A549 (cell line): ENCODE measurements around the gene TEPSIN. TPM values are rescaled to one million over a fixed set of nuclear protein-coding genes. Genes with fewer than 3 reads are reported as not detected.

Experiments used
- ATAC-seq, 2 experiments: fragments of 200-7000 bp in 1 of 2; fragments of >200 bp in 1 of 2; cut with Nextera tagmentation in 1 of 2; cut with Tn5 transposase in 1 of 2; 3 replicates each; pipeline versions ENCODE4 v1.8.0 to v1.9.1; 2018 to 2020; ENCODE audit warnings: mild to moderate bottlenecking in 1 of 2, moderate library complexity in 1 of 2
- CTCF ChIA-PET: fragments of 300-600 bp; sonication (Branson Sonifier 250); formaldehyde crosslinking; extraction: SDS; loops from one replicate; lab custom pipeline; 2021; ENCODE audit warnings: antibody characterized with exemption, inconsistent platforms; lab: Yijun Ruan, JAX
- POLR2A ChIA-PET: fragments of 350-600 bp; formaldehyde crosslinking; extraction: SDS; loops from one replicate; lab custom pipeline; 2021; ENCODE audit warnings: antibody characterized with exemption, inconsistent platforms; lab: Yijun Ruan, JAX
- DNase-seq, 2 experiments: peaks; one replicate each; pipeline versions ENCODE4 v3.0.0 to v3.0.0-alpha.2; 2011 to 2016; ENCODE audit warnings: low read depth in 1 of 2, low spot score in 1 of 2
- FAIRE-seq: peaks from 2 replicates; lab custom pipeline; 2011; peaks lifted over from hg19 to GRCh38; lab: Jason Lieb, UNC
- H3K27ac ChIP-seq, 2 experiments: fragments of >200 bp; sonication (Bioruptor Twin); formaldehyde crosslinking; 3 replicates each; pipeline ENCODE4 v1.5.1; 2016 to 2017
- H3K4me1 ChIP-seq: fragments of >200 bp; sonication (Bioruptor Twin); formaldehyde crosslinking; 3 replicates; pipeline ENCODE4 v1.6.1; 2016
- H3K4me2 ChIP-seq: fragments of >200 bp; sonication (Bioruptor Twin); formaldehyde crosslinking; 3 replicates; pipeline ENCODE4 v1.6.1; 2016
- H3K4me3 ChIP-seq: fragments of >200 bp; sonication (Bioruptor Twin); formaldehyde crosslinking; 3 replicates; pipeline ENCODE4 v1.5.1; 2016
- H3K9me3 ChIP-seq: fragments of >200 bp; sonication (Bioruptor Twin); formaldehyde crosslinking; 3 replicates; pipeline ENCODE4 v1.6.1; 2016
- CBX2 ChIP-seq: fragments of 200-600 bp; sonication (generic); IDR thresholded peaks from 2 replicates; pipeline ENCODE4 v1.6.1; 2016; ENCODE audit warnings: low read depth, mild to moderate bottlenecking, borderline replicate concordance
- CBX8 ChIP-seq: fragments of 200-600 bp; sonication (generic); IDR thresholded peaks from 2 replicates; pipeline ENCODE4 v1.6.1; 2016
- CHD2 ChIP-seq: fragments of 150-350 bp; IDR thresholded peaks from 2 replicates; pipeline ENCODE4 v1.6.1; 2014; ENCODE audit warnings: low read length; ENCODE audit not compliant: partially characterized antibody
- CHD4 ChIP-seq: fragments of 200-600 bp; sonication (generic); IDR thresholded peaks from 2 replicates; pipeline ENCODE4 v1.6.1; 2016; ENCODE audit warnings: antibody characterized with exemption, mild to moderate bottlenecking, borderline replicate concordance
- CTCF ChIP-seq: fragments of >200 bp; sonication (Bioruptor Twin); formaldehyde crosslinking; IDR thresholded peaks from 3 replicates; pipeline ENCODE4 v1.5.1; 2016
- FOSL2 ChIP-seq, 2 experiments: fragments of 450-650 bp in 1 of 2; fragments of >200 bp in 1 of 2; sonication (Bioruptor Twin) in 1 of 2; formaldehyde crosslinking; IDR thresholded peaks; 2 replicates each; pipeline versions ENCODE4 v1.5.0 to v1.6.1; 2016 to 2020; ENCODE audit warnings: mild to moderate bottlenecking in 1 of 2, moderate library complexity in 1 of 2
- FOXS1 ChIP-seq: fragments of 250-450 bp; sonication (Bioruptor Pico); IDR thresholded peaks from 2 replicates; pipeline ENCODE4 v1.5.0; 2020; ENCODE audit warnings: mild to moderate bottlenecking, moderate library complexity
- HOXB5 ChIP-seq: fragments of 250-450 bp; sonication (Bioruptor Pico); IDR thresholded peaks from 2 replicates; pipeline ENCODE4 v1.5.0; 2020; ENCODE audit warnings: mild to moderate bottlenecking, moderate library complexity
- KDM5A ChIP-seq: fragments of 200-600 bp; sonication (generic); IDR thresholded peaks from 2 replicates; pipeline ENCODE4 v1.6.1; 2016; ENCODE audit warnings: antibody characterized with exemption, mild to moderate bottlenecking
- MAFK ChIP-seq: fragments of 450-650 bp; IDR thresholded peaks from 2 replicates; pipeline ENCODE4 v1.6.1; 2014; ENCODE audit not compliant: partially characterized antibody
- MAX ChIP-seq: IDR thresholded peaks from 2 replicates; pipeline ENCODE4 v1.6.1; 2012
- MAZ ChIP-seq: fragments of 150-350 bp; IDR thresholded peaks from 2 replicates; pipeline ENCODE4 v1.6.1; 2014; ENCODE audit warnings: antibody characterized with exemption, low read depth, low read length, borderline replicate concordance
- NPAS2 ChIP-seq: fragments of 250-450 bp; sonication (Bioruptor Pico); IDR thresholded peaks from 2 replicates; pipeline ENCODE4 v1.8.0; 2022; ENCODE audit warnings: mild to moderate bottlenecking, moderate library complexity, borderline replicate concordance
- POLR2AphosphoS2 ChIP-seq: conservative IDR thresholded peaks from 2 replicates; pipeline ENCODE4 v1.6.1; 2012; ENCODE audit warnings: low read length, improper control_type of control experiment, inconsistent platforms
- RAD21 ChIP-seq, 2 experiments: fragments of >200 bp in 1 of 2; sonication (Bioruptor Twin) in 1 of 2; formaldehyde crosslinking in 1 of 2; IDR thresholded peaks in 1 of 2; conservative IDR thresholded peaks in 1 of 2; 2 replicates in 1 of 2; 3 replicates in 1 of 2; pipeline ENCODE4 v1.6.1; 2012 to 2018; ENCODE audit warnings: inconsistent platforms in 1 of 2
- SMC3 ChIP-seq: fragments of >200 bp; sonication (Bioruptor Twin); formaldehyde crosslinking; IDR thresholded peaks from 3 replicates; pipeline ENCODE4 v1.6.1; 2018; ENCODE audit warnings: inconsistent platforms
- TFCP2L1 ChIP-seq: fragments of 250-450 bp; sonication (Bioruptor Pico); IDR thresholded peaks from 2 replicates; pipeline ENCODE4 v1.5.0; 2021; ENCODE audit warnings: mild to moderate bottlenecking
- WGBS: methylation state at CpG from one replicate; pipeline ENCODE4 v1.1.6; 2017; ENCODE audit errors: missing lambda C conversion rate; 5-methylcytosine and 5-hydroxymethylcytosine counted together
- polyA plus RNA-seq, 4 experiments: library from polyadenylated mRNA; depleted of rRNA in 3 of 4; stranded (reverse); fragments of >200 nt; fragmentation: RNase III in 1 of 4; extraction: RNeasy Plus Mini Kit Qiagen cat#74134 plus additional on column Dnase treatment in 1 of 4; gene quantifications; 2 replicates in 3 of 4; 3 replicates in 1 of 4; pipeline ENCODE4 v1.2.3, GENCODE V29; 2011 to 2017

Gene TEPSIN
- polyA plus RNA-seq, 2 of the 4 experiments (the other 2 are of a cell fraction), result 12.5 to 31.3 TPM

GRCh38 chr17:81256616-81257015 lies 17.8 kb upstream of the TEPSIN start:
- CTCF ChIA-PET, result interaction anchor here (1.0 to 14.8 kb wide), 13 partner anchors 11 to 345 kb away, joined by 3 to 184 read pairs (median 6); partner anchors contain the start of genes FAAP100, NDUFAF8 and TEPSIN
- ATAC-seq (peak; percentile 22; a peak in 4 of 6 replicates), DNase-seq (peak; percentile 47 to 48), FAIRE-seq (no peak)
- H3K4me2 ChIP-seq, result no peak overlapping the region
- H3K9me3 ChIP-seq, result no peaks in the 10 kb centered on the region
- 70% methylated on average over 12 of the region's 12 CpGs for WGBS
- 0 out of 6 replicates have a peak overlapping the region, but pooled peaks of 1 of the 2 experiments have one; percentile 2 for H3K27ac ChIP-seq
- H3K4me3 ChIP-seq, result no peak overlapping the region
- POLR2A ChIA-PET, result interaction anchor here (0.9 kb wide), 1 partner anchor 173 kb away, joined by 4 read pairs; no protein-coding TSS in a partner anchor
- H3K4me1 ChIP-seq, result peaks cover 18% of the 10 kb centered on the region
- TF ChIP-seq KDM5A (no peak), POLR2AphosphoS2 (peak; percentile 13; the same call in 1 of the 2 replicates), FOSL2 (IDR thresholded peaks at IDR 0.05) (no peak), FOSL2 (CRISPR knock-in tag; IDR thresholded peaks at IDR 0.05) (peak; percentile 22; the same call in 1 of the 2 replicates)

DNA sequence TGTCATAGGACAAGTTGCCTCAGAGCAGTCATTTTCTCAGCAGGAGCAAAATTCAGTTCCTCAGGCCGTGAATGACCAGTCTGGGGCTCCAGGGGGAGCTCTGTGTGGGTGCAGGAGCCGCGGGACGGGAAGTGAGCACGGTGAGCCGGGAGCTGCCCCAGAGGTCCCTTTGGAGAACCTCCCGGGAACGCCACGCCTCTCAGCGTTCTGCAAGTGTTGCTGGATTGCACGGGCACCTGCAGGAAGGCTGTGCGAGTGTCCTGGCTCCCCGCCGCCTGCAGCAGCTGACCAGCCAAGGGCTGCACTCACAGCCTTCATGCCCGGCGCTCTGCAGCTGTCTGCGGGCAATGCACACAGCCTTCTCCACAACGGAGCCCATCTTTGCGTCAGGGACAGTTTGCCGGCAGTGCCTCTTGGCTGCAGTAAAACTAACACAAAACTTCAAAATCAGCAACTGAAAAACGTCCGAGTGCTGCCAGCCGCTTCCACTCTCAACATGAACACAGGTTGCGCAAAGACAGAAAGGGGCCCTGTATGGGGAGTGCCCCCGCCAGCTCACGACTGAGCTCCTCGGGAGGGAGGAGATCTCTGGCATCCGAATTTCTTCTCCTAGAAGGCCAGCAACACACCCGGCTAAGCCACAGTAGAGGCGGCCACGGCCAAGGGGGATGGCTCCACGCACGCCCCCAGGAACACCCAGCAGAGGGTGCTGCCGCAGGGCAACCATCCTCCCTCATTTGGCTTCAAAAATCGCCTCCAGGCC lies 16.3 kb upstream of the TEPSIN start:
- FAIRE-seq (peak; percentile 61), DNase-seq (peak; percentile 74 to 77), ATAC-seq (peak; percentile 66 to 84)
- 61% methylated on average over 35 of the region's 35 CpGs for WGBS
- POLR2A ChIA-PET, result interaction anchor here (0.7 to 1.0 kb wide), 2 partner anchors 11 to 16 kb away, joined by 3 read pairs; partner anchors contain the start of genes NDUFAF8 and TEPSIN
- peaks cover 18% of the 10 kb centered on the region for H3K4me1 ChIP-seq
- no peak overlapping the region for H3K27ac ChIP-seq
- peak; percentile 68 for TF ChIP-seq SMC3
- peak; percentile 51 to 55 for TF ChIP-seq RAD21 (conservative IDR thresholded peaks at IDR 0.05 in 1 of 2, IDR thresholded peaks at IDR 0.05 in 1 of 2)
- TF ChIP-seq CBX8, result no peak
- peak; percentile 49 for TF ChIP-seq CTCF
- no peaks in the 10 kb centered on the region for H3K9me3 ChIP-seq
- CTCF ChIA-PET, result interaction anchor here (0.6 to 14.8 kb wide), 31 partner anchors 10 to 345 kb away, joined by 3 to 184 read pairs (median 4); partner anchors contain the start of genes ACTG1, NDUFAF8, SLC38A10 and TEPSIN
- H3K4me3 ChIP-seq, result no peak overlapping the region
- H3K4me2 ChIP-seq, result no peak overlapping the region

- 68% methylated on average over 19 of the region's 19 CpGs for WGBS
- no peak overlapping the region for H3K27ac ChIP-seq
- ATAC-seq (peak; percentile 12 to 47; a peak in 3 of 6 replicates), DNase-seq (peak; percentile 43 to 62), FAIRE-seq (peak; percentile 92)
- H3K4me3 ChIP-seq, result no peak overlapping the region
- no peaks in the 10 kb centered on the region for H3K9me3 ChIP-seq
- CTCF ChIA-PET, result interaction anchor here (0.6 to 14.8 kb wide), 76 partner anchors 9 to 432 kb away, joined by 3 to 184 read pairs (median 4); partner anchors contain the start of genes FAAP100 and SLC38A10
- TF ChIP-seq SMC3 (peak; percentile 86), MAX (no peak), MAFK (no peak), RAD21 (conservative IDR thresholded peaks at IDR 0.05 in 1 of 2, IDR thresholded peaks at IDR 0.05 in 1 of 2) (peak; percentile 95 to 98), MAZ (no peak), TFCP2L1 (CRISPR knock-in tag) (no peak), NPAS2 (CRISPR knock-in tag) (no peak), HOXB5 (CRISPR knock-in tag) (no peak), CHD4 (no peak), FOXS1 (0 out of 2 replicates have a peak, but pooled peaks have one; percentile 15), CHD2 (no peak), CTCF (peak; percentile 92), CBX2 (no peak)
- H3K4me1 ChIP-seq, result peaks cover 18% of the 10 kb centered on the region
- POLR2A ChIA-PET, result no interaction called here
- no peak overlapping the region for H3K4me2 ChIP-seq
These were observed 14.7 kb upstream of the TEPSIN start for GRCh38 chr17:81253358-81254131.
